ENCODE results near the gene ATP6V0B. TPM values are rescaled to one million over a fixed set of nuclear protein-coding genes. Genes with fewer than 3 reads are reported as not detected.

ATP6V0B gene
- total and polyA plus RNA-seq, 2 of the 13 experiments (the other 11 are each of a cell fraction or from before 2014, with no cell fraction given) = 157 to 161 TPM

DNA sequence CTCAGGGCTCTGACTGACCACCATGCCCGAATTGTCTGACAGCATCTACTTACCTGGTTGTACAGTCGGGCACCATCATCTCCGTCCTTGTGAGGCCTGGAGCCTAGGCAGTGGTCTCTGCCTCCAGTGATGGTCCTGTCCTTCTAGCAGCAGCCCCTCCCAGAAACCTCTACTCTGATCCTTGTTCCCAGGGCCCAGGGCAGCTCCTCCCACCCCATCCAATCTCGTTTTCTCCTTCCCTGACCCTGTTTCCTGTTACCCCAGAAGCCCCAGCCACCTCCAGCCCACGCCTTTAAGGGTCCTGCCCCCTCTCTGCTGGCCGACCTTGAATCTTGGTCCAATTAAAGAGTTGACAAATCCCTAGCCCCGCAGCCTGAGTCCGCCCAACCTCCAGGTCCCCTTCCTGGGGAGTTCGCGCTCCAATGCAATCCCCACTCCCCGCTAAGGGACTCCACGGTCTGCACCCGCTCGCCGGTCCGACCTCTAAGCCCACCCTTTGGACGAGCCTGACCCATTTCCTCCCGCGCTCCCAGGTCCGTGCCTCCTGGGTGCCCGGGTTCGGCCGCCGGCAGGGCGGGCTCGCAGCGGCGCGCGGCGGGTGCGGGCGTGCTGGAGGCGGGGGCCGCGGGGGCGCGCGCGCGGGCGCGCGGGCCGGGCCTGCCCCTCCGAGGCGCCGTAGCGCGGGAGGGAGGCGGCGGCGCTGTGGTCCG, 3.9 kb downstream of the ATP6V0B start, which contains the start of gene B4GALT2 (continued):
- TF ChIP-seq BCL6 (CRISPR knock-in tag; IDR thresholded peaks at IDR 0.05) = peak; percentile 9; the same call in 1 of the 2 replicates
- peak; percentile 13; the same call in 1 of the 2 replicates for TF ChIP-seq GABPB1 (CRISPR knock-in tag; IDR thresholded peaks at IDR 0.05)
- no peak for TF ChIP-seq ZFP36L2 (CRISPR knock-in tag; IDR thresholded peaks at IDR 0.05)
- TF ChIP-seq ZNF687 (CRISPR knock-in tag; IDR thresholded peaks at IDR 0.05) = peak; percentile 80
- peak; percentile 62 for TF ChIP-seq KDM2A (CRISPR knock-in tag; IDR thresholded peaks at IDR 0.05; ENCODE audit: borderline replicate concordance, low read depth)
- 0 out of 2 replicates have a peak, but pooled peaks have one; percentile 40 for TF ChIP-seq ZNF512B (CRISPR knock-in tag; IDR thresholded peaks at IDR 0.05; ENCODE audit: borderline replicate concordance)
- no peak for TF ChIP-seq ZNF570 (CRISPR knock-in tag; IDR thresholded peaks at IDR 0.05; ENCODE audit: borderline replicate concordance)
- peak; percentile 44; the same call in 1 of the 2 replicates for TF ChIP-seq MED13 (CRISPR knock-in tag; IDR thresholded peaks at IDR 0.05)
- TF ChIP-seq ARNTL (CRISPR knock-in tag; IDR thresholded peaks at IDR 0.05) = peak; percentile 56; the same call in 1 of the 2 replicates
- TF ChIP-seq YEATS4 (CRISPR knock-in tag; IDR thresholded peaks at IDR 0.05; ENCODE audit: borderline replicate concordance) = peak; percentile 72
- TF ChIP-seq GFI1 (CRISPR knock-in tag; IDR thresholded peaks at IDR 0.05; ENCODE audit: borderline replicate concordance) = peak; percentile 43; the same call in 1 of the 2 replicates
- no peak for TF ChIP-seq POGZ (CRISPR knock-in tag; IDR thresholded peaks at IDR 0.05)
- TF ChIP-seq ZNF598 (CRISPR knock-in tag; IDR thresholded peaks at IDR 0.05; ENCODE audit: borderline replicate concordance) = 0 out of 2 replicates have a peak, but pooled peaks have one; percentile 43
- no peak for TF ChIP-seq ZNF331 (CRISPR knock-in tag; IDR thresholded peaks at IDR 0.05)
- peak; percentile 37 for TF ChIP-seq ASH2L (IDR thresholded peaks at IDR 0.05; ENCODE audit: insufficient read length, low read depth, low read length)
- TF ChIP-seq ETV6 (CRISPR knock-in tag; conservative IDR thresholded peaks at IDR 0.05) = no peak
- no peak for TF ChIP-seq DPF2 (CRISPR knock-in tag; IDR thresholded peaks at IDR 0.05; ENCODE audit: borderline replicate concordance, low read depth)
- TF ChIP-seq ZNF18 (CRISPR knock-in tag; IDR thresholded peaks at IDR 0.05; ENCODE audit: insufficient replicate concordance) = peak; percentile 55
- 0 out of 2 replicates have a peak, but pooled peaks have one; percentile 49 for TF ChIP-seq SRY (CRISPR knock-in tag; IDR thresholded peaks at IDR 0.05)

All from HepG2 (cell line).